ENCODE results near the gene CACNA2D4. TPM values are rescaled to one million over a fixed set of nuclear protein-coding genes. Genes with fewer than 3 reads are reported as not detected.

The CACNA2D4 gene
- polyA plus RNA-seq, 3 donors, result 17.8 to 87.7 (median 22.1) TPM

DNA sequence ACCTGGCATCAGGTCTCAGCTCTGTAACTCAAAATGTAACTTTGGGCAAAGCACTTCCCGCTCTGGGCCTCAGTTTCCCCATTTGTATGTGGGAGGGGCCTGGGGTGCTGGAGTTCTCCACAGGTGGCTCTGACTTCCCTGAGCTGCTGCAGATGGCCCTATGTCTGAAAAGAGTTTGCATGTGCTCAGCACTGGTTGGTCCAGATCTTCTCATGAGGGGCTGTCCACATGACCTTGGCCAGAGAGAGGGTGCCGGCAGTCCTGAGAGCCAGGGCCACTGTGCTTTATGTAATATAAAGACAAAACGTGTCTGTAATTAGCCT lies 7.2 kb upstream of the CACNA2D4 start:
- no peak overlapping the region for H3K4me3 Mint-ChIP-seq
- Histone ChIP-seq H4K20me1 (ENCODE audit: insufficient read depth, low read length) (no peaks in the 10 kb centered on the region), H3K9me3 (replicated peaks in 1 of 2; ENCODE audit: control insufficient read depth in 1 of 2, insufficient read depth in 1 of 2, low read length in 2 of 2) (no peaks in the 10 kb centered on the region), H3K27ac (ENCODE audit: low read depth in 1 of 2, low read length in 2 of 2) (no peak overlapping the region), H3K4me3 (replicated peaks in 1 of 3; ENCODE audit: low read depth in 2 of 3, low read length in 3 of 3) (no peak overlapping the region), H3K79me2 (ENCODE audit: insufficient read depth, low read length) (peaks cover 5% of the 10 kb centered on the region), H3K27me3 (ENCODE audit: control insufficient read depth in 2 of 2, insufficient read depth in 2 of 2, low read length in 2 of 2) (no peaks in the 10 kb centered on the region), H2AFZ (ENCODE audit: insufficient read depth, low read depth, low read length, poor library complexity, severe bottlenecking) (no peak overlapping the region), H3K4me1 (ENCODE audit: control insufficient read depth in 1 of 2, insufficient read depth in 2 of 2, low read length in 2 of 2) (peaks cover 35 to 42% of the 10 kb centered on the region in 2 donors), H3K36me3 (replicated peaks in 1 of 2; ENCODE audit: control insufficient read depth in 1 of 2, insufficient read depth in 2 of 2, low read length in 2 of 2) (no peaks in the 10 kb centered on the region), H3K9ac (ENCODE audit: insufficient read depth, low read length, poor library complexity, severe bottlenecking) (no peak overlapping the region), H3K4me2 (replicated peaks; ENCODE audit: extremely low read depth, low read length, poor library complexity, severe bottlenecking) (no peak overlapping the region)
- peaks cover 4 to 15% (median 6%) of the 10 kb centered on the region in 3 donors for H3K27me3 Mint-ChIP-seq (ENCODE audit: low read depth in 3 of 3)
- H3K27ac Mint-ChIP-seq, result no peak overlapping the region
- peaks cover 0 to 4% (median 0%) of the 10 kb centered on the region in 7 donors for H3K9me3 Mint-ChIP-seq
- TF ChIP-seq, protein P1, sequence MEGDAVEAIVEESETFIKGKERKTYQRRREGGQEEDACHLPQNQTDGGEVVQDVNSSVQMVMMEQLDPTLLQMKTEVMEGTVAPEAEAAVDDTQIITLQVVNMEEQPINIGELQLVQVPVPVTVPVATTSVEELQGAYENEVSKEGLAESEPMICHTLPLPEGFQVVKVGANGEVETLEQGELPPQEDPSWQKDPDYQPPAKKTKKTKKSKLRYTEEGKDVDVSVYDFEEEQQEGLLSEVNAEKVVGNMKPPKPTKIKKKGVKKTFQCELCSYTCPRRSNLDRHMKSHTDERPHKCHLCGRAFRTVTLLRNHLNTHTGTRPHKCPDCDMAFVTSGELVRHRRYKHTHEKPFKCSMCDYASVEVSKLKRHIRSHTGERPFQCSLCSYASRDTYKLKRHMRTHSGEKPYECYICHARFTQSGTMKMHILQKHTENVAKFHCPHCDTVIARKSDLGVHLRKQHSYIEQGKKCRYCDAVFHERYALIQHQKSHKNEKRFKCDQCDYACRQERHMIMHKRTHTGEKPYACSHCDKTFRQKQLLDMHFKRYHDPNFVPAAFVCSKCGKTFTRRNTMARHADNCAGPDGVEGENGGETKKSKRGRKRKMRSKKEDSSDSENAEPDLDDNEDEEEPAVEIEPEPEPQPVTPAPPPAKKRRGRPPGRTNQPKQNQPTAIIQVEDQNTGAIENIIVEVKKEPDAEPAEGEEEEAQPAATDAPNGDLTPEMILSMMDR (IDR thresholded peaks at IDR 0.05), result no peak
- no peak for DNase-seq
- H3K36me3 Mint-ChIP-seq, result peaks cover 0 to 6% of the 10 kb centered on the region in 2 donors
- H3K4me1 Mint-ChIP-seq, result peaks cover 39% of the 10 kb centered on the region
- WGBS (ENCODE audit: insufficient coverage), result 100% methylated on average over 2 of the region's 3 CpGs
- intact Hi-C loops (cut with micrococcal nuclease), result loop anchor here in 1 of 2 donors (2.0 kb wide), 1 partner anchor 65 kb away; no protein-coding TSS in a partner anchor

DNA sequence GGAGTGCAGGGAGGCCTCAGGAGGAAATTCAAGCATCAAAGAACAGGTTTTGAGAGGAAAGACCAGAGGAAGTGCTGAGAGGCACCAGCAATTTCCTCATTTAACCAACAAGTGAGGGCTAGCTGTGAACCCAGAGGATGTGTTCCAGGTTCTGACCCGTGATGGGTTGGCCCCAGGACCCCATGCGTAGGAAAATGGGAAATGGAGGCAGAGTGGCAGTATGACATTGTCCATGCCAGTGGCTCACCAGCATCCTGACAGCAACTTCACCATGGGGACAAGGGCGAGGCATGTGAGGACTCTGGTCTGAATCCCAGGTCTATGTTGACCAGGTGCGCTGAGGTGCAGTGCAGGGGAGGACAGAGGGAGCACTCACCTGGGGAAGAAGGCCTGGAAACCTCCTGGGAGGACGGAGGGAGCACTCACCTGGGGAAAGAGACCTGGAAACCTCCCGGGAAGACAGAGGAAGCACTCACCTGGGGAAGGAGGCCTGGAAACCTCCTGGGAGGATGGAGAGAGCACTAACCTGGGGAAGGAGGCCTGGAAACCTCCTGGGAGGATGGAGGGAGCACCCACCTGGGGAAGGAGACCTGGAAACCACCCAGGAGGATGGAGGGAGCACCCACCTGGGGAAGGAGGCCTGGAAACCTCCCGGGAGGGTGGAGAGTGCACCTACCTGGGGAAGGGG lies 6.7 kb upstream of the CACNA2D4 start:
- Histone ChIP-seq H3K27me3 (ENCODE audit: control insufficient read depth in 2 of 2, insufficient read depth in 2 of 2, low read length in 2 of 2) (no peaks in the 10 kb centered on the region), H3K4me2 (replicated peaks; ENCODE audit: extremely low read depth, low read length, poor library complexity, severe bottlenecking) (no peak overlapping the region), H3K4me1 (ENCODE audit: control insufficient read depth in 1 of 2, insufficient read depth in 2 of 2, low read length in 2 of 2) (peaks cover 34 to 42% of the 10 kb centered on the region in 2 donors), H3K9ac (ENCODE audit: insufficient read depth, low read length, poor library complexity, severe bottlenecking) (no peak overlapping the region), H3K9me3 (replicated peaks in 1 of 2; ENCODE audit: control insufficient read depth in 1 of 2, insufficient read depth in 1 of 2, low read length in 2 of 2) (no peaks in the 10 kb centered on the region), H4K20me1 (ENCODE audit: insufficient read depth, low read length) (no peaks in the 10 kb centered on the region), H2AFZ (ENCODE audit: insufficient read depth, low read depth, low read length, poor library complexity, severe bottlenecking) (no peak overlapping the region), H3K36me3 (replicated peaks in 1 of 2; ENCODE audit: control insufficient read depth in 1 of 2, insufficient read depth in 2 of 2, low read length in 2 of 2) (no peaks in the 10 kb centered on the region), H3K4me3 (replicated peaks in 1 of 3; ENCODE audit: low read depth in 2 of 3, low read length in 3 of 3) (no peak overlapping the region), H3K27ac (ENCODE audit: low read depth in 1 of 2, low read length in 2 of 2) (no peak overlapping the region), H3K79me2 (ENCODE audit: insufficient read depth, low read length) (peaks cover 10% of the 10 kb centered on the region)
- peaks cover 0 to 4% (median 0%) of the 10 kb centered on the region in 7 donors for H3K9me3 Mint-ChIP-seq
- peak overlapping the region in 1 of 2 donors; percentile 0 for H3K4me3 Mint-ChIP-seq
- peaks cover 4 to 15% (median 6%) of the 10 kb centered on the region in 3 donors for H3K27me3 Mint-ChIP-seq (ENCODE audit: low read depth in 3 of 3)
- peak in 1 of 3 donors; percentile 13 for DNase-seq
- 66% methylated on average over 6 of the region's 7 CpGs for WGBS (ENCODE audit: insufficient coverage)
- H3K4me1 Mint-ChIP-seq, result peaks cover 39% of the 10 kb centered on the region
- peak overlapping the region in 1 of 7 donors; percentile 56 for H3K27ac Mint-ChIP-seq
- TF ChIP-seq, protein P1 (IDR thresholded peaks at IDR 0.05), result no peak
- H3K36me3 Mint-ChIP-seq, result peaks cover 5 to 10% of the 10 kb centered on the region in 2 donors
- intact Hi-C loops (cut with micrococcal nuclease), result loop anchor here in 1 of 2 donors (2.0 kb wide), 1 partner anchor 64 kb away; no protein-coding TSS in a partner anchor
